Uterus (tissue), 2 donors: ENCODE measurements around the gene MAP4K3.

Experiments used
- POLR2A ChIP-seq, 2 donors: fragments of 450-650 bp; IDR thresholded peaks; one replicate each; pipeline ENCODE4 v1.6.1; 2016; ENCODE audit warnings: antibody characterized with exemption in 2 of 2, mild to moderate bottlenecking in 1 of 2, moderate library complexity in 1 of 2
- TF ChIP-seq, protein P1 (sequence below), 4 experiments: fragments of 200-600 bp in 2 of 4; fragments of 450-650 bp in 2 of 4; sonication (generic) in 2 of 4; IDR thresholded peaks; one replicate each; pipeline ENCODE4 v1.5.1; 2016 to 2019; ENCODE audit warnings: antibody characterized with exemption in 4 of 4, mild to moderate bottlenecking in 2 of 4, moderate library complexity in 1 of 4

DNA sequence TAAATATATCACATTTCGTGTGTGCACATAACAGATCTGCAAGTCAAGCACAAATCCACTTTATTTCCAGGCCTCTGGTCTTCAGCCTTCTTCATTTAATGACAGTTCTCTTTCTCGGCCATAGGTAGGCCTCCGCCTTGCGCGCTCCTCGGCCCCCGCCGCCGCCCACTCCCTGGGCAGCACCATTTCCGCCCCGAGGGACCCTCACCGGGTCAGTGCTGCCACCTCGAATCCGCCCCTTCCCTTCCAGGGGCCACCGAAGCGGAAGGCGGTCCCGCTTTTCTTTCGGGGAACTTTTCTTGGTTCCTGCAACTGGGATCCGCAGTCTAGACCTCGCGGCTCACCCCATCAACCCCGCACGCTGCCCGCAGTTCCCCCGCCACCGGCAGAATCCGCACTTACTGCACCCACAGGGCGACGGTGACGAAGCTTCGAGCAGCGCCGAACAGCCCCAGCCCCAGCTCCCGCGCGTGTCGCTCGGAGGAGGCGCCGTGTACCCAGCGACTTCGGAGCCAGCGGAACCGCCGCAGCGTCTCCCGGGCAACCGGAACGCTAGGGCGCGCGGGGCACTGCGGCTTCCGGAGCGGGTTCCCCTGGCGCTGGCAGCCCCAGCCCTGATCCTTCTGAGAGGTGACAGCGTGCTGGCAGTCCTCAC, 193.5 kb downstream of the MAP4K3 start, which contains the start of gene CDKL4:
- TF ChIP-seq, protein P1, sequence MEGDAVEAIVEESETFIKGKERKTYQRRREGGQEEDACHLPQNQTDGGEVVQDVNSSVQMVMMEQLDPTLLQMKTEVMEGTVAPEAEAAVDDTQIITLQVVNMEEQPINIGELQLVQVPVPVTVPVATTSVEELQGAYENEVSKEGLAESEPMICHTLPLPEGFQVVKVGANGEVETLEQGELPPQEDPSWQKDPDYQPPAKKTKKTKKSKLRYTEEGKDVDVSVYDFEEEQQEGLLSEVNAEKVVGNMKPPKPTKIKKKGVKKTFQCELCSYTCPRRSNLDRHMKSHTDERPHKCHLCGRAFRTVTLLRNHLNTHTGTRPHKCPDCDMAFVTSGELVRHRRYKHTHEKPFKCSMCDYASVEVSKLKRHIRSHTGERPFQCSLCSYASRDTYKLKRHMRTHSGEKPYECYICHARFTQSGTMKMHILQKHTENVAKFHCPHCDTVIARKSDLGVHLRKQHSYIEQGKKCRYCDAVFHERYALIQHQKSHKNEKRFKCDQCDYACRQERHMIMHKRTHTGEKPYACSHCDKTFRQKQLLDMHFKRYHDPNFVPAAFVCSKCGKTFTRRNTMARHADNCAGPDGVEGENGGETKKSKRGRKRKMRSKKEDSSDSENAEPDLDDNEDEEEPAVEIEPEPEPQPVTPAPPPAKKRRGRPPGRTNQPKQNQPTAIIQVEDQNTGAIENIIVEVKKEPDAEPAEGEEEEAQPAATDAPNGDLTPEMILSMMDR (IDR thresholded peaks at IDR 0.05): no peak
- TF ChIP-seq POLR2A (IDR thresholded peaks at IDR 0.05): no peak
